Smooth muscle cell of the brain vasculature (primary cell): Measurements from ENCODE around the gene GSK3B.

ENCODE experiments used
- DNase-seq: peaks from one replicate; pipeline ENCODE4 v3.0.0-alpha.2; 2012; ENCODE audit warnings: low read depth, low spot score

GSK3B gene

GRCh38 chr3:119819806-119820205, 274.4 kb downstream of the GSK3B start:
- DNase-seq: no peak

- no peak for DNase-seq
These were observed 275.3 kb downstream of the GSK3B start for GRCh38 chr3:119818937-119819336.

- DNase-seq: no peak
These were observed 276.5 kb downstream of the GSK3B start for GRCh38 chr3:119817583-119818363.

- DNase-seq: no peak
These were observed 277.2 kb downstream of the GSK3B start for GRCh38 chr3:119817071-119817470.

- no peak for DNase-seq
These were observed 278.5 kb downstream of the GSK3B start for GRCh38 chr3:119815716-119816115.

GRCh38 chr3:119812491-119813058, 281.7 kb downstream of the GSK3B start:
- no peak for DNase-seq

- no peak for DNase-seq
These were observed 284.2 kb downstream of the GSK3B start for GRCh38 chr3:119810018-119810435.

- no peak for DNase-seq
These were observed 284.8 kb downstream of the GSK3B start for GRCh38 chr3:119809249-119810017.

- DNase-seq: no peak
These were observed 285.4 kb downstream of the GSK3B start for GRCh38 chr3:119808843-119809242.

GRCh38 chr3:119808244-119808643, 286.0 kb downstream of the GSK3B start:
- DNase-seq: no peak

GRCh38 chr3:119800844-119801243, 293.4 kb downstream of the GSK3B start:
- no peak for DNase-seq

- DNase-seq: no peak
These were observed 297.5 kb downstream of the GSK3B start for GRCh38 chr3:119796785-119797184.

GRCh38 chr3:119796368-119796767, 297.9 kb downstream of the GSK3B start:
- no peak for DNase-seq

- DNase-seq: no peak
These were observed 298.4 kb downstream of the GSK3B start for GRCh38 chr3:119795849-119796248.

GRCh38 chr3:119794971-119795612, 299.2 kb downstream of the GSK3B start:
- no peak for DNase-seq

GRCh38 chr3:119794401-119794800, 299.8 kb downstream of the GSK3B start:
- DNase-seq: no peak

GRCh38 chr3:119792270-119792669, 302.0 kb downstream of the GSK3B start:
- DNase-seq: no peak

- no peak for DNase-seq
These were observed 303.9 kb downstream of the GSK3B start for GRCh38 chr3:119790369-119790768.

GRCh38 chr3:119786409-119786808, 307.8 kb downstream of the GSK3B start:
- DNase-seq: no peak

GRCh38 chr3:119783883-119784282, 310.4 kb downstream of the GSK3B start:
- DNase-seq: no peak

GRCh38 chr3:119783255-119783654, 311.0 kb downstream of the GSK3B start:
- no peak for DNase-seq

- DNase-seq: no peak
These were observed 311.8 kb downstream of the GSK3B start for GRCh38 chr3:119782460-119782859.
